ENCODE measurements around the gene COQ4. TPM values are rescaled to one million over a fixed set of nuclear protein-coding genes. Genes with fewer than 3 reads are reported as not detected.

The COQ4 gene
- total RNA-seq, 1 experiment from 2014 or later: 45.3 TPM

GRCh38 chr9:128297221-128297773 is 25.3 kb upstream of the COQ4 start:
- ATAC-seq: no peak
- POLR2A ChIA-PET: no interaction called here
- Mint-ChIP-seq H3K4me3 (no peak overlapping the region), H3K36me3 (no peaks in the 10 kb centered on the region), H3K27ac (no peak overlapping the region), H3K4me1 (no peaks in the 10 kb centered on the region), H3K9me3 (no peaks in the 10 kb centered on the region), H3K27me3 (ENCODE audit: low read depth) (peaks cover 2% of the 10 kb centered on the region; the same call in 1 of the 2 replicates)
- CTCF ChIA-PET: interaction anchor here (0.6 to 3.6 kb wide), 4 partner anchors 9 to 254 kb away, joined by 3 to 49 read pairs (median 3); partner anchors contain the start of gene CERCAM
- TF ChIP-seq, protein P1, sequence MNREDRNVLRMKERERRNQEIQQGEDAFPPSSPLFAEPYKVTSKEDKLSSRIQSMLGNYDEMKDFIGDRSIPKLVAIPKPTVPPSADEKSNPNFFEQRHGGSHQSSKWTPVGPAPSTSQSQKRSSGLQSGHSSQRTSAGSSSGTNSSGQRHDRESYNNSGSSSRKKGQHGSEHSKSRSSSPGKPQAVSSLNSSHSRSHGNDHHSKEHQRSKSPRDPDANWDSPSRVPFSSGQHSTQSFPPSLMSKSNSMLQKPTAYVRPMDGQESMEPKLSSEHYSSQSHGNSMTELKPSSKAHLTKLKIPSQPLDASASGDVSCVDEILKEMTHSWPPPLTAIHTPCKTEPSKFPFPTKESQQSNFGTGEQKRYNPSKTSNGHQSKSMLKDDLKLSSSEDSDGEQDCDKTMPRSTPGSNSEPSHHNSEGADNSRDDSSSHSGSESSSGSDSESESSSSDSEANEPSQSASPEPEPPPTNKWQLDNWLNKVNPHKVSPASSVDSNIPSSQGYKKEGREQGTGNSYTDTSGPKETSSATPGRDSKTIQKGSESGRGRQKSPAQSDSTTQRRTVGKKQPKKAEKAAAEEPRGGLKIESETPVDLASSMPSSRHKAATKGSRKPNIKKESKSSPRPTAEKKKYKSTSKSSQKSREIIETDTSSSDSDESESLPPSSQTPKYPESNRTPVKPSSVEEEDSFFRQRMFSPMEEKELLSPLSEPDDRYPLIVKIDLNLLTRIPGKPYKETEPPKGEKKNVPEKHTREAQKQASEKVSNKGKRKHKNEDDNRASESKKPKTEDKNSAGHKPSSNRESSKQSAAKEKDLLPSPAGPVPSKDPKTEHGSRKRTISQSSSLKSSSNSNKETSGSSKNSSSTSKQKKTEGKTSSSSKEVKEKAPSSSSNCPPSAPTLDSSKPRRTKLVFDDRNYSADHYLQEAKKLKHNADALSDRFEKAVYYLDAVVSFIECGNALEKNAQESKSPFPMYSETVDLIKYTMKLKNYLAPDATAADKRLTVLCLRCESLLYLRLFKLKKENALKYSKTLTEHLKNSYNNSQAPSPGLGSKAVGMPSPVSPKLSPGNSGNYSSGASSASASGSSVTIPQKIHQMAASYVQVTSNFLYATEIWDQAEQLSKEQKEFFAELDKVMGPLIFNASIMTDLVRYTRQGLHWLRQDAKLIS (CRISPR knock-in tag; IDR thresholded peaks at IDR 0.05; ENCODE audit: borderline replicate concordance): no peak
- TF ChIP-seq ZNF396 (CRISPR knock-in tag; IDR thresholded peaks at IDR 0.05; ENCODE audit: borderline replicate concordance): no peak
- no peak for DNase-seq (ENCODE audit: low spot score)

GRCh38 chr9:128298535-128299482 is 23.8 kb upstream of the COQ4 start:
- ATAC-seq: no peak
- Mint-ChIP-seq H3K9me3 (no peaks in the 10 kb centered on the region), H3K4me3 (no peak overlapping the region), H3K4me1 (no peaks in the 10 kb centered on the region), H3K36me3 (no peaks in the 10 kb centered on the region), H3K27me3 (ENCODE audit: low read depth) (peaks cover 2% of the 10 kb centered on the region; the same call in 1 of the 2 replicates), H3K27ac (peak overlapping the region; percentile 27)
- no peak for DNase-seq (ENCODE audit: low spot score)
- POLR2A ChIA-PET: interaction anchor here (0.5 kb wide), 1 partner anchor 391 kb away, joined by 5 read pairs; no protein-coding TSS in a partner anchor
- CTCF ChIA-PET: interaction anchor here (0.6 to 2.6 kb wide), 6 partner anchors 43 to 252 kb away, joined by 3 to 15 read pairs (median 5); partner anchors contain the start of gene CERCAM
- TF ChIP-seq OVOL2 (CRISPR knock-in tag; IDR thresholded peaks at IDR 0.05; ENCODE audit: borderline replicate concordance) (no peak), ZNF219 (CRISPR knock-in tag; IDR thresholded peaks at IDR 0.05; ENCODE audit: borderline replicate concordance) (no peak)
- TF ChIP-seq, protein P2, sequence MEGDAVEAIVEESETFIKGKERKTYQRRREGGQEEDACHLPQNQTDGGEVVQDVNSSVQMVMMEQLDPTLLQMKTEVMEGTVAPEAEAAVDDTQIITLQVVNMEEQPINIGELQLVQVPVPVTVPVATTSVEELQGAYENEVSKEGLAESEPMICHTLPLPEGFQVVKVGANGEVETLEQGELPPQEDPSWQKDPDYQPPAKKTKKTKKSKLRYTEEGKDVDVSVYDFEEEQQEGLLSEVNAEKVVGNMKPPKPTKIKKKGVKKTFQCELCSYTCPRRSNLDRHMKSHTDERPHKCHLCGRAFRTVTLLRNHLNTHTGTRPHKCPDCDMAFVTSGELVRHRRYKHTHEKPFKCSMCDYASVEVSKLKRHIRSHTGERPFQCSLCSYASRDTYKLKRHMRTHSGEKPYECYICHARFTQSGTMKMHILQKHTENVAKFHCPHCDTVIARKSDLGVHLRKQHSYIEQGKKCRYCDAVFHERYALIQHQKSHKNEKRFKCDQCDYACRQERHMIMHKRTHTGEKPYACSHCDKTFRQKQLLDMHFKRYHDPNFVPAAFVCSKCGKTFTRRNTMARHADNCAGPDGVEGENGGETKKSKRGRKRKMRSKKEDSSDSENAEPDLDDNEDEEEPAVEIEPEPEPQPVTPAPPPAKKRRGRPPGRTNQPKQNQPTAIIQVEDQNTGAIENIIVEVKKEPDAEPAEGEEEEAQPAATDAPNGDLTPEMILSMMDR (IDR thresholded peaks at IDR 0.05): no peak

DNA sequence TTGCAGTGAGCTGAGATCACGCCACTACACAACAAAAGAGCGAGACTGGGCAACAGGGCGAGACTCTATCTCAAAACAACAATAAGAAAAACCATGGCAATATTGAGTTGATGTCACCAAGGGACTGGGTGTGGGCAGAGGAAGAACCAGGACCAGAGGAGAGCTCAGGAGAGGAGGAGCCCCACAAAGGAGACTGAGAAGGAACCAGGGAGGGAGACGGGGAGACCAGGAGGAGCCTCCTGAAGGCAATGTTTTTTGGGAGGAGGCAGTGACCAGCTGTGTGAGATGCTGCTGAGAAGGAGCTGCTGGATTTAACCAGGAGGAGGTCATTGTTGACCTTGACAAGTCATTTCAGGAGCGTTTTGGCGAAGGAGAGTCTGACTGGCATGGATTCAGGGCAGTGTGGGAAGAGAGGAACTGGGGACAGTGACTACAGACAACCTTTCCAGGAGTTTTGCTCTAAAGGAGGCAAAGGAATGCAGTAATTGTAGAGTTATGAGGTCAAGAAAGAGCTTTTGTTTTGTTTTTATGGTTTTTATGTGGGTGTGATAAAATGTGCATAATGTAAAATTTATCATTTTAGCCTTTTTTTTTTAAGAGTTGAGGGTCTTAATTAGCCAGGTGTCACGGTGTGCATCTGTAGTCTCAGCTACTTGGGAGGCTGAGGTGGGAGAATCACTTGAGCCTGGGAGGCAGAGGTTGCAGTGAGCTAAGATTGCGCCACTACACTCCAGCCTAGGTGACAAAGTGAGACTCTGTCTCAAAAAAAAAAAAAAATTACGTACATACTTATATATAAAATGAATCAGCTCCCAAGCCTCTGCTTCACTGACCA is 18.3 kb upstream of the COQ4 start:
- Mint-ChIP-seq H3K4me1 (no peaks in the 10 kb centered on the region), H3K27me3 (ENCODE audit: low read depth) (peaks cover 2% of the 10 kb centered on the region; the same call in 1 of the 2 replicates), H3K36me3 (peaks cover 15% of the 10 kb centered on the region), H3K9me3 (no peaks in the 10 kb centered on the region), H3K27ac (peak overlapping the region; percentile 33; the same call in 1 of the 2 replicates), H3K4me3 (no peak overlapping the region)
- ChIA-PET CTCF (interaction anchor here (0.9 to 3.6 kb wide), 4 partner anchors 9 to 134 kb away, joined by 3 to 18 read pairs (median 10); no protein-coding TSS in a partner anchor), POLR2A (interaction anchor here (0.7 to 1.5 kb wide), 2 partner anchors 28 to 152 kb away, joined by 3 to 5 read pairs; partner anchors contain the start of genes GOLGA2 and SWI5)
- TF ChIP-seq CREM (CRISPR knock-in tag; IDR thresholded peaks at IDR 0.05) (no peak), E2F5 (CRISPR knock-in tag; IDR thresholded peaks at IDR 0.05) (no peak), SP1 (CRISPR knock-in tag; conservative IDR thresholded peaks at IDR 0.05) (no peak), ELF4 (CRISPR knock-in tag; IDR thresholded peaks at IDR 0.05; ENCODE audit: low read depth) (no peak)
- TF ChIP-seq, protein P3, sequence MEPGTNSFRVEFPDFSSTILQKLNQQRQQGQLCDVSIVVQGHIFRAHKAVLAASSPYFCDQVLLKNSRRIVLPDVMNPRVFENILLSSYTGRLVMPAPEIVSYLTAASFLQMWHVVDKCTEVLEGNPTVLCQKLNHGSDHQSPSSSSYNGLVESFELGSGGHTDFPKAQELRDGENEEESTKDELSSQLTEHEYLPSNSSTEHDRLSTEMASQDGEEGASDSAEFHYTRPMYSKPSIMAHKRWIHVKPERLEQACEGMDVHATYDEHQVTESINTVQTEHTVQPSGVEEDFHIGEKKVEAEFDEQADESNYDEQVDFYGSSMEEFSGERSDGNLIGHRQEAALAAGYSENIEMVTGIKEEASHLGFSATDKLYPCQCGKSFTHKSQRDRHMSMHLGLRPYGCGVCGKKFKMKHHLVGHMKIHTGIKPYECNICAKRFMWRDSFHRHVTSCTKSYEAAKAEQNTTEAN (CRISPR knock-in tag; IDR thresholded peaks at IDR 0.05): no peak
- DNase-seq (ENCODE audit: low spot score) (no peak), ATAC-seq (no peak)
